CMK (cell line): Measurements from ENCODE around the gene TOMM5.
"Not testable (repeated sequence)": the region's sequence is repeated elsewhere in the genome, so short reads cannot be mapped to it uniquely, and the experiment has no call there.

Source experiments
- DNase-seq: peaks from one replicate; pipeline ENCODE4 v3.0.0-alpha.2; 2010; ENCODE audit warnings: low read depth

Gene TOMM5

GRCh38 chr9:37611014-37611413, 18.6 kb upstream of the TOMM5 start:
- no peak for DNase-seq

- DNase-seq = no peak
Measured at GRCh38 chr9:37609735-37610397, 17.5 kb upstream of the TOMM5 start.

- no peak for DNase-seq
Measured at GRCh38 chr9:37608250-37608649, 15.9 kb upstream of the TOMM5 start.

GRCh38 chr9:37604296-37604695, 11.9 kb upstream of the TOMM5 start:
- no peak for DNase-seq

- DNase-seq = no peak
Measured at GRCh38 chr9:37602817-37603216, 10.4 kb upstream of the TOMM5 start.

GRCh38 chr9:37602061-37602460, 9.7 kb upstream of the TOMM5 start:
- DNase-seq = not testable (repeated sequence)

- DNase-seq = no peak
Measured at GRCh38 chr9:37596504-37596903, 4.1 kb upstream of the TOMM5 start.

- DNase-seq = no peak
Measured at GRCh38 chr9:37593883-37594448, 1.6 kb upstream of the TOMM5 start.

GRCh38 chr9:37587521-37587920, 4.9 kb downstream of the TOMM5 start:
- no peak for DNase-seq

- no peak for DNase-seq
Measured at GRCh38 chr9:37583522-37584121, 8.8 kb downstream of the TOMM5 start.

GRCh38 chr9:37582548-37583157, 9.7 kb downstream of the TOMM5 start:
- DNase-seq = no peak

- DNase-seq = no peak
Measured at GRCh38 chr9:37575921-37576721, 16.3 kb downstream of the TOMM5 start, which contains the start of gene FBXO10. Gene FBXO10, minus strand, starts transcription at chr9:37576380. Its CDS starts 34,612 bp downstream, at chr9:37541768.

- no peak for DNase-seq
Measured at GRCh38 chr9:37575511-37575914, 16.9 kb downstream of the TOMM5 start.

- no peak for DNase-seq
Measured at GRCh38 chr9:37575001-37575400, 17.4 kb downstream of the TOMM5 start.

- DNase-seq = no peak
Measured at GRCh38 chr9:37574241-37574721, 18.1 kb downstream of the TOMM5 start.

- DNase-seq = no peak
Measured at GRCh38 chr9:37571282-37571681, 21.1 kb downstream of the TOMM5 start.

GRCh38 chr9:37566716-37567115, 25.7 kb downstream of the TOMM5 start:
- no peak for DNase-seq

- DNase-seq = no peak
Measured at GRCh38 chr9:37565661-37566618, 26.5 kb downstream of the TOMM5 start.

- DNase-seq = no peak
Measured at GRCh38 chr9:37564916-37565315, 27.5 kb downstream of the TOMM5 start.

GRCh38 chr9:37563806-37564513, 28.4 kb downstream of the TOMM5 start:
- no peak for DNase-seq
